B cell (primary cell): ENCODE data around the gene MVB12A.

Experiments
- EZH2 ChIP-seq: IDR thresholded peaks from 2 replicates; pipeline ENCODE4 v1.6.1; 2012; ENCODE audit warnings: borderline replicate concordance, low read depth, mild to moderate bottlenecking, moderate library complexity, low read length; ENCODE audit not compliant: insufficient read depth, poor library complexity, severe bottlenecking
- TF ChIP-seq, protein P1 (sequence below): fragments of 200-600 bp; IDR thresholded peaks from one replicate; pipeline ENCODE4 v1.8.0; 2022; ENCODE audit warnings: antibody characterized with exemption, mild to moderate bottlenecking

DNA sequence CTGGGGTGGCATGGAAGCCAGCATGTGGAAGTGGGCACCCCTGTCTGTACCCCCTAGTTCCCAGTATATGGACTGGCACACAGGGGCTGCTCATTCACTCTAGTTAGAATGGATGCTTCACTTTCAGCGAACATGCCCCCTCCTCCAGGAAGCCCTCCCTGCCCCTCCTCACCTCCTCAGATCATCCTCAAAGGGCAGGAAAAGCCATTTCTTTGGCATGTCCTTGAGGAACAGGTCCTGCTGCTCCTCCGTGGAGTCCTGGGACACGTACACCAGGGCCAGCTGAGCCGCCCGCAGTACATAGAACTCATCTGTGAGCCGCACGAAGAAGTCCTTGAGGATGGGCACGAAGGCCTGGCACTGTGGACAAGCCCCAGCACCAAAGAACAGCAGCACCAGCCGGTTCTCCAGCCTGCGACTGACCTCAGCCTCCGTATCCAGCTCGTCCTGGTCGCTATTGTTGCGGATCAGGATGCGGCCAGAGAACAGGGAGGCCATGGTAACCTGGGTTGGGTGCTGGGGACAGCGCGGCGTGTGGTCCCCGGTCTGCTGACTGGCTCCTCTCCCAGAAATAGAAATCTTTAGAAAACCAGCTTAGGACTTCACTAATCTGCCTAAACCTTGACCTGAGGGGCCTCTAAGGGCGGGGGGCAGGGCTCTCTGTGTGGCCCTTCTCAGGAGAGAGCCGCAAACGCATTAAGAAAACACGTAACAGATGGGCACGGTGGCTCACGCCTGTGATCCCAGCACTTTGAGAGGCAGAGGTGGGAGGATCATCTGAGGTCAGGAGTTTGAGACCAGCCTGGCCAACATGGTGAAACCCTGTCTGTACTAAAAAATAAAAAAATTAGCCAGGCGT is 40.8 kb downstream of the MVB12A start, which contains the start of gene NXNL1:
- TF ChIP-seq, protein P1, sequence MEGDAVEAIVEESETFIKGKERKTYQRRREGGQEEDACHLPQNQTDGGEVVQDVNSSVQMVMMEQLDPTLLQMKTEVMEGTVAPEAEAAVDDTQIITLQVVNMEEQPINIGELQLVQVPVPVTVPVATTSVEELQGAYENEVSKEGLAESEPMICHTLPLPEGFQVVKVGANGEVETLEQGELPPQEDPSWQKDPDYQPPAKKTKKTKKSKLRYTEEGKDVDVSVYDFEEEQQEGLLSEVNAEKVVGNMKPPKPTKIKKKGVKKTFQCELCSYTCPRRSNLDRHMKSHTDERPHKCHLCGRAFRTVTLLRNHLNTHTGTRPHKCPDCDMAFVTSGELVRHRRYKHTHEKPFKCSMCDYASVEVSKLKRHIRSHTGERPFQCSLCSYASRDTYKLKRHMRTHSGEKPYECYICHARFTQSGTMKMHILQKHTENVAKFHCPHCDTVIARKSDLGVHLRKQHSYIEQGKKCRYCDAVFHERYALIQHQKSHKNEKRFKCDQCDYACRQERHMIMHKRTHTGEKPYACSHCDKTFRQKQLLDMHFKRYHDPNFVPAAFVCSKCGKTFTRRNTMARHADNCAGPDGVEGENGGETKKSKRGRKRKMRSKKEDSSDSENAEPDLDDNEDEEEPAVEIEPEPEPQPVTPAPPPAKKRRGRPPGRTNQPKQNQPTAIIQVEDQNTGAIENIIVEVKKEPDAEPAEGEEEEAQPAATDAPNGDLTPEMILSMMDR = no peak
- no peak for TF ChIP-seq EZH2
